ENCODE measurements around the gene GID4. TPM values are rescaled to one million over a fixed set of nuclear protein-coding genes. Genes with fewer than 3 reads are reported as not detected.

The GID4 gene
- total RNA-seq, 1 donor from 2014 or later, result 13.2 TPM

DNA sequence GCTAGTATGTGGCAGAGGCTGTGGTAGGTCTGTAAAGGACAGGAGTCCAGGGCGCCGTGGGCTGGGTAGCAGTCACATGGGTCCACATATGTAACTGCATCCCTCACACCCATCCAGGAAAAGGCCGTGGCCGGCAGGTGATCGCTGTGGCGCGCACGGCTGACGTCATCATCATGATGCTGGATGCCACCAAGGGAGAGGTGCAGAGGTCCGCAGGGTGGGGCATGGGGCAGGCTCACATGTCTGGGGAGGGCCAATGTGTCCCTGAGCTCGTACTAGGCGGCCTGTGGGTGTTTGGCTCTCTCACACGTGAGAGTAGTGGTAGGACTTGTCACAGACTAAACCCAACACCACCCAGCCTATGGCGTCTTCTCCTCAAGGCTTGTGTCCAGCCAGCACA, 60.3 kb downstream of the GID4 start:
- no peak for DNase-seq (ENCODE audit: low read depth)

- no peak for DNase-seq (ENCODE audit: low read depth)
Observed at GRCh38 chr17:18100616-18101015, 61.4 kb downstream of the GID4 start.

DNA sequence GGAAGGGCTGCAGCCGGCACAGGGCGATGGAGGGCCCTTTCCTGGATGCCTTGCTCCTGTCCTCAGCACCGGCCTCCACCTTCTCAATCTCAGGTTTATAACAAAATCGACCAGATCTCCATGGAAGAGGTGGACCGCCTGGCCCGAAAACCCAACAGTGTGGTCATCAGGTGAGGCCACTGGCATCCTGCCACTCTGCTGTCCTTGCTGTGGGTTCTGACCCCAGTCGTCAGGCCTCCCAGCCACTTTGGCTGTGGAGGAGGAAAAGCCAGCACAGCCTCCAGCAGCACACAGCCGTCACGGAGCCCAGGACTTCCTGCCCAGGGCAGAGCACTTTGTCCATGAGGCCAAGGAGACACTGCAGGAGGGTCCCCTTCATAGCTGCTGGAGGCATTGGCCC, 62.6 kb downstream of the GID4 start:
- no peak for DNase-seq (ENCODE audit: low read depth)

GRCh38 chr17:18102640-18103039, 63.4 kb downstream of the GID4 start:
- DNase-seq (ENCODE audit: low read depth), result no peak

DNA sequence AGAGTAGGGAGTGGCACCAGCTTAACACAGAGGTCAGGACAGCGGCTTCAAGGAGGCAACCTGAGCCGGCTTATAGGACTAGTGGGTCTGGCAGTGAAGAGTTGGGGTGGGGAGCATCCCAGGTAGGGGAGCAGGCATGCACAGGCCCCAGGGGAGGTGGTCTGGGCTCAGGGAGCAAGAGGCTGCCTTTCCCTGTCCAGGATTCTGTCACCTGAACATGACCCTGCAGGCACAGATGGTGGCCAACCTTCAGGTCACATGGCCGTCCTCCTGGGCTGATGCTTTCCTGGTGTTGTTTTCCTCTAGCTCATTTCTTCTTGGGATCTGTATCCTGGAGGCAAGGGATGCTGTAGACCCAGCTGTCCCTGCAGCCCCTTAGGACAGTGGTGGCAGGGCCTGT, 65.8 kb downstream of the GID4 start:
- no peak for DNase-seq (ENCODE audit: low read depth)

GRCh38 chr17:18105595-18105994, 66.4 kb downstream of the GID4 start:
- no peak for DNase-seq (ENCODE audit: low read depth)

- DNase-seq (ENCODE audit: low read depth), result peak; percentile 20
Observed at GRCh38 chr17:18106211-18106610, 67.0 kb downstream of the GID4 start.

GRCh38 chr17:18107061-18107790, 68.0 kb downstream of the GID4 start:
- DNase-seq (ENCODE audit: low read depth), result no peak

GRCh38 chr17:18107971-18108370, 68.8 kb downstream of the GID4 start:
- no peak for DNase-seq (ENCODE audit: low read depth)

DNA sequence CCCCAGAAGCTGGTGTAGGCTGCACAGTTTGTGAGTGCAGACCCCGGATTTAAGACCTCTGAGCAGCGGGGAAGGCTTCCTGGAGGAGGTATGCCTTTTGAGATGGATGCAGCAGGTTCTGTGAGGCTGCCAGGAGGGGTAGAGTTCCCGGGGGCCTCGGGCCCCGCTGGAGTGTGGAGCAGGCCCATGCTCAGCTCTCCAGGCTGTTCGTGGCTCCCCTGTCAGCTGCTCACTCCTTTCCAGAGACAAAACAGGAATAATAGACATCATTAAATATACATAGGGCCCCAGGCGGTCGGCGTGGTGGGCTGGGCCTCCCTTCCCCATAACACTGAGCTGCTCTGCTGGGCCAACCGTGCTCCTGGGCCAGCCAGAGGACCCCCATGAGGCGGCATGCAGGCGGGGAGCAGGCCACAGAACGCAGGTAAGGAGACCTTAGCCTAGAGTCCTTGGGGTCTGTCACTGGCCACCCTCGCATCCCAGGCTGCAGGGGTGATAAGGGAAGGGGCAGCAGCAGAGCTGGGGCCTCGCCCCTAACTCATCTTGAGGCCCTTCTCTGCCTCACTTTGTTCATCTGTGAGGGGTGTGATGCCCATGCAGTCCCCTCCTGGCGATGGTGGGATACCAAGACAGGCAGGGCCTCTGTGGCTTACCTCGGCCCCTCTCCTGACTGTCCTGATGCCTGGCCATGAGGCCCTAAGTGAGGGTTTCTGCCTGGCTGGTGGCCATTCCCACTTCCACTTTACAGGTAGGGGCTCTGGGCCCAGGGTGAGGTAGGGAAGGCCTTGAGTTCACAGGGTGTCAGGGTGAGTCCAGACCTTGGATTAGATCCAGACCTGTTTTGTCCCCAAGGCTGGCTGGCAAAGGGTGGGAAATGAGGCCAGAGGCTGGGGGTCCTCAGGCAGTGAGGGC, 69.4 kb downstream of the GID4 start, which contains the start of gene MYO15A:
MYO15A (plus strand) TSS at position 356 of the 912 bp plus-strand sequence. CDS start 10,045 bp downstream, outside the sequence.
- DNase-seq (ENCODE audit: low read depth), result no peak

DNA sequence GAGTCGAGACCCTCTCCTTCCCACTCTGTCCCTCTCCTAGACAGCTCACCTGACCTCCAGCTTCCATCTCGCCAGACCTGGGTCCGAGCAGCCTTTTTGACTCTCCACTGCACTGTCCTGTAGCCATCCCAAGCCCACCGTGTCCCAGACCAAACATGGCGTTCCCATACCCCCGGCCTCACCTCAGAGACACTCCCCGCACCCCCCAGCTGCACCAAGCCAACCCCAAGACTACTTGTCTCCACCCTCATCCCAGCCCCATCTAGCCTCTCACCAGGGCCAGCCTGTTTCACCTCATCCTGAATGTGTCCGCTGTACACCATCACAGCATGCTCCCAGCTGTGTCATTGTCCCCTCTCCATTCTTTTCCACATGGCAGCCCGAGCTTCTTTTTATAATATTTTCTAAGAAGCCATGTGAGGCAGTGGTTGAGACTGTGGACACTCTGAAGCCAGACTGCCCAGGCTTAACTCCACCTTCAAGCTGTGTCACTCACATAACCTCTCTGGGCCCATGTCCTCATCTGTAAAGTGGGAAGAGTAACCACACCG, 70.8 kb downstream of the GID4 start:
- no peak for DNase-seq (ENCODE audit: low read depth)

- no peak for DNase-seq (ENCODE audit: low read depth)
Observed at GRCh38 chr17:18110636-18111145, 71.5 kb downstream of the GID4 start.

DNA sequence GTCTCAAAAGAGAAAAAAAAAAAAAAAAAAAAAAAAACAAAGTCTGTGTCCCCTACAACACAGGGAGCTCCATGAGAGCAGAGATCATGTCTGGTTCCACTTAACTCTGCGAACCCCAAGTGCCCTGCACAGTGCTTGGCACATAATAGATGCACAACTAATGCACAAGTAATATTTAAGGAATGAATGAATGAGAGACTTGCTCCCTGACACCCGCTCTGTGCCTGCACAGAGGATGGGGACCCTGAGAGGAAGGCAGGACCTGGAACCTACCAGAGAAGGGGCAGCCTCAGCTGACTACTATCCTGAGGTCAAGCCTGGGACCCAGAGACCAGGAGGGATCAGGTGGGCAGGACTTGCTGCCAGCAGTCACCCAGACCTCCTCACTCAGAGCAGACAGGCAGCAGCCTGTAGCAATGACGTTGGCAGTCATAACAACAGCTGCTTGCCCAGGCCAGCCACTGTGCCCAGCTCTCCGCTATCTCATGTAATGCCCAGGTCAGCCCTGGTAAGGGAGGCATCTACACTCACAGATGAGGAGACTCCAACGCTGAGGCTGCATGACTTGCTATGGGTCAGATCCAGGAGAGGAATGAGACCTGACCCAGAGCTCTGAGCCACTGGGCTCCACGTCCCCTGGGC, 72.2 kb downstream of the GID4 start:
- DNase-seq (ENCODE audit: low read depth), result peak; percentile 61

- peak; percentile 13 for DNase-seq (ENCODE audit: low read depth)
Observed at GRCh38 chr17:18115517-18115916, 76.3 kb downstream of the GID4 start.

GRCh38 chr17:18116078-18116477, 76.9 kb downstream of the GID4 start:
- no peak for DNase-seq (ENCODE audit: low read depth)

DNA sequence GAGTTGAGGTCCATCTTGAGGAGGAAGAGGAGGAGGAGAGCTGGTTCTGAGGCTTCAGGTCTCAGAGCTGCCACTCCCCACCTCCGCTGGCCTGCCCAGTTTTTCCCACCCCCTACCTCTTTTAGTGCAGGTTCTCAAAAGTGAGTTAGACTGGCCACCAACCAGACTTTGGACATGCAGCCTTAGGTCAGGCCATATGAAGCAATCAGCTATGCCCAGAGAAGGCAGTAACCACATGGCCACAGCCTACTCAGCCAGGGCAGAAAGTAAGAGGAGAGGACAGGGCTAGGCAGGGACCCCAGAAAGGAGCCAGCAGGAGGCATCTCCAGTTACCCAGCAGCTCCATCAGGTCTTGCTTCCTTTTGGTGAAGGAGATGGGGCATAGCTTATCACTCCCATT, 78.3 kb downstream of the GID4 start:
- DNase-seq (ENCODE audit: low read depth), result peak; percentile 38

Other genes with a start within 250 kb of the GID4 start
- 153 and 348 TPM in 2 replicates for gene SREBF1, start 202.4 kb upstream of the GID4 start, total RNA-seq
- 100 and 178 TPM in 2 replicates for gene TOM1L2, start 67.0 kb upstream of the GID4 start, total RNA-seq
- 1.0 and 1.6 TPM in 2 replicates for gene DRC3, start 66.5 kb upstream of the GID4 start, total RNA-seq
- gene ATPAF2, start 240 bp upstream of the GID4 start, total RNA-seq, result 21.8 and 29.9 TPM in 2 replicates
- gene DRG2, start 48.5 kb downstream of the GID4 start, total RNA-seq, result 52.3 and 67.2 TPM in 2 replicates
- gene MYO15A, start 69.3 kb downstream of the GID4 start, total RNA-seq, result 0.03 and 0.57 TPM in 2 replicates
- gene ALKBH5, start 144.4 kb downstream of the GID4 start, total RNA-seq, result 240 and 243 TPM in 2 replicates
- 23.0 and 31.2 TPM in 2 replicates for gene LLGL1, start 186.2 kb downstream of the GID4 start, total RNA-seq
- gene FLII, start 219.3 kb downstream of the GID4 start, total RNA-seq, result 497 and 558 TPM in 2 replicates
- 38.0 and 50.5 TPM in 2 replicates for gene MIEF2, start 221.3 kb downstream of the GID4 start, total RNA-seq